GM23248 (cell line): ENCODE measurements around the gene RNF152. TPM values are rescaled to one million over a fixed set of nuclear protein-coding genes. Genes with fewer than 3 reads are reported as not detected.

ENCODE experiments used
- DNase-seq: peaks from one replicate; pipeline ENCODE4 v3.0.0-alpha.2; 2015
- H2AFZ ChIP-seq: fragments of 200-600 bp; sonication (generic); 2 replicates; pipeline ENCODE4 v1.6.1; 2016; ENCODE audit warnings: antibody characterized with exemption
- H3F3A ChIP-seq: fragments of 200-600 bp; sonication (generic); 2 replicates; pipeline ENCODE4 v1.6.1; 2016; ENCODE audit warnings: mild to moderate bottlenecking, antibody characterized with exemption, mixed run types; ENCODE audit not compliant: insufficient read depth
- H3K27ac ChIP-seq: fragments of 200-600 bp; sonication (generic); 2 replicates; pipeline ENCODE4 v1.5.1; 2016; ENCODE audit warnings: mild to moderate bottlenecking
- H3K27me3 ChIP-seq: fragments of 200-600 bp; sonication (generic); replicated peaks from 2 replicates; pipeline ENCODE4 v1.6.1; 2016; ENCODE audit warnings: mild to moderate bottlenecking; ENCODE audit not compliant: insufficient read depth
- H3K36me3 ChIP-seq: fragments of 200-600 bp; sonication (generic); 2 replicates; pipeline ENCODE4 v1.6.1; 2016; ENCODE audit warnings: low read depth, mild to moderate bottlenecking
- H3K4me1 ChIP-seq: fragments of 200-600 bp; sonication (generic); 2 replicates; pipeline ENCODE4 v1.6.1; 2016; ENCODE audit warnings: mild to moderate bottlenecking; ENCODE audit not compliant: insufficient read depth
- H3K4me2 ChIP-seq: fragments of 200-600 bp; sonication (generic); one replicate; pipeline ENCODE4 v1.6.1; 2016; ENCODE audit warnings: mild to moderate bottlenecking; ENCODE audit not compliant: unreplicated experiment
- H3K4me3 ChIP-seq: fragments of 200-600 bp; sonication (generic); 2 replicates; pipeline ENCODE4 v1.5.1; 2016; ENCODE audit warnings: mild to moderate bottlenecking
- H3K79me2 ChIP-seq: fragments of 200-600 bp; sonication (generic); 2 replicates; pipeline ENCODE4 v1.6.1; 2016; ENCODE audit warnings: mild to moderate bottlenecking; ENCODE audit not compliant: insufficient read depth
- H3K9ac ChIP-seq: fragments of 200-600 bp; sonication (generic); 2 replicates; pipeline ENCODE4 v1.6.1; 2016; ENCODE audit warnings: mild to moderate bottlenecking
- H3K9me2 ChIP-seq: fragments of 200-600 bp; sonication (generic); 2 replicates; pipeline ENCODE4 v1.6.1; 2016; ENCODE audit warnings: mixed run types, mild to moderate bottlenecking, moderate library complexity; ENCODE audit not compliant: insufficient read depth
- H3K9me3 ChIP-seq: fragments of 200-600 bp; sonication (generic); one replicate; pipeline ENCODE4 v1.6.1; 2017; ENCODE audit warnings: low read depth
- H4K20me1 ChIP-seq: fragments of 200-600 bp; sonication (generic); 2 replicates; pipeline ENCODE4 v1.6.0; 2016; ENCODE audit not compliant: insufficient read depth
- EZH2 ChIP-seq: fragments of 200-600 bp; sonication (generic); IDR thresholded peaks from 2 replicates; pipeline ENCODE4 v1.6.1; 2018; ENCODE audit warnings: antibody characterized with exemption, mild to moderate bottlenecking; ENCODE audit not compliant: insufficient read depth, poor library complexity, severe bottlenecking
- EZH2phosphoT487 ChIP-seq: fragments of 200-600 bp; sonication (generic); IDR thresholded peaks from 2 replicates; pipeline ENCODE4 v1.6.1; 2018; ENCODE audit warnings: antibody characterized with exemption, moderate library complexity, mild to moderate bottlenecking, low read depth; ENCODE audit not compliant: insufficient read depth
- WGBS, 2 experiments: methylation state at CpG; one replicate each; pipeline ENCODE4 v1.1.6; 2015 to 2017; ENCODE audit warnings: low lambda C conversion rate in 2 of 2, low coverage in 1 of 2; ENCODE audit errors: missing lambda C conversion rate in 2 of 2; 5-methylcytosine and 5-hydroxymethylcytosine counted together
- in situ Hi-C: fragments of 300-500 bp; cut with MboI; formaldehyde crosslinking; loops from 2 replicates; pipeline ENCODE4 v1.15.0; 2020
- polyA plus RNA-seq: library from polyadenylated mRNA; unstranded; fragments of >200 nt; fragmentation: Nextera tagmentation; extraction: Ambion mirVana; gene quantifications from 2 replicates; pipeline ENCODE4 v1.2.1, GENCODE V29; 2016
- total RNA-seq: library from RNA; depleted of rRNA; stranded (reverse); fragments of >200 nt; shearing (Covaris generic); gene quantifications from 2 replicates; pipeline ENCODE4 v1.2.3, GENCODE V29; 2014

The RNF152 gene
- total and polyA plus RNA-seq, 2 experiments from 2014 or later = 1.9 to 11.3 TPM

DNA sequence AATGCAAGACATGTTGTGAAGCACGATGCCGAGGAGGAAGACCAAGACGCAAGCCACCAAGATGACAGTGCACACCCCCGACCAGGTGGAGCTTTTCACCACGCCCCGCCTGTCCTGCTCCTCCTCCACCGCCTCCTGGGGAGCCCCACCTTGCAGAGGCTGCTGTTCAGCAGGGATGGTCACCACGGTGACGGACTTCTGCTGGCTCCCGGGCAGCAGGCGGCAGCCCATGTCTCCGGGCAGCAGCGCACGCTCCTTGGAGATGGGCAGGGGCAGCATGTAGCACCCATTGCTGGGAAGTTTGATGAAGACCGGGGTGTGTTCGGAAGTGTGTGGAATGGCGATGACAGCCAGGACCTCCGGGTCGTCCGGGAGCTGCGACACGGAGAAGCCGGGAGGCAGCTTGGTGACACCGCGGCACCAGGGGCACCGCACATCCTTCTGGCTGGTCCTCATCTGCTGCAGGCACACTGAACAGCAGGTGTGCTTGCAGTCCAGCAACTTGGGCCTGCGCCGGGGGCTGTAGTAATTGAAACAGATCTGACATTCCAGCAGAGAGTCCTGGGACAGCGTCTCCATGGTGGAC is 76.8 kb downstream of the RNF152 start:
- Histone ChIP-seq H3K9me3 (no peaks in the 10 kb centered on the region), H3F3A (no peaks in the 10 kb centered on the region), H3K4me3 (no peak overlapping the region), H4K20me1 (no peaks in the 10 kb centered on the region), H3K36me3 (peaks cover 11% of the 10 kb centered on the region; the same call in 1 of the 2 replicates), H3K27me3 (no peaks in the 10 kb centered on the region), H3K4me2 (no peak overlapping the region), H3K27ac (no peak overlapping the region), H3K4me1 (peaks cover 7% of the 10 kb centered on the region; the same call in 1 of the 2 replicates), H3K79me2 (no peaks in the 10 kb centered on the region), H2AFZ (no peak overlapping the region), H3K9me2 (peaks cover 3% of the 10 kb centered on the region; the same call in 1 of the 2 replicates), H3K9ac (no peak overlapping the region)
- DNase-seq = no peak
- in situ Hi-C loops = no loop called here
- TF ChIP-seq EZH2phosphoT487 (no peak), EZH2 (no peak)
- 98% methylated on average over 16 to 29 of the region's 29 CpGs for whole genome bisulfite sequencing, 2 experiments

DNA sequence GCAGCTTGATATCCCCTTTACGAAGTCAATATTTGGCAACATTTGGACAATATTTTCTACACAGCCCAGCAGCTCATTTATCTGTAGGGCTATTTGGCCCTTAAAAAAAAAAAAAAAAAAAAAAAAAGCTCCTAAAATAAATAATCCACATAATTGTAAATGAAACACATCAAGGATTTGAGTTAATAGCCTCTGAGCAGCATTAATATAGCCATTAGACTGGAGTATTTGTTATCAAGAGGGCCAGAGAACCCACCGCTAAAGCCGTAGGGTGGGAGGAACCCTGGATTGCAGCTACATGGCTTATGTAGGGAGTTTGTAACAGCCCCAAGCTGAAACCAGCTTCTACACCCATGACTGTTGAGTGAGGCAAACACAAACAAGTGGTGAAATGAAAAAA is 84.5 kb downstream of the RNF152 start:
- 95% methylated on average over 3 of the region's 3 CpGs for WGBS, 2 experiments
- no peaks in the 10 kb centered on the region for H3K36me3 ChIP-seq
- TF ChIP-seq EZH2 (no peak), EZH2phosphoT487 (no peak)
- H3K4me1 ChIP-seq = no peaks in the 10 kb centered on the region
- H3K9me3 ChIP-seq = no peaks in the 10 kb centered on the region
- H3K27ac ChIP-seq = no peak overlapping the region
- no peaks in the 10 kb centered on the region for H3K27me3 ChIP-seq
- H2AFZ ChIP-seq = no peak overlapping the region
- no peak for DNase-seq
- no peaks in the 10 kb centered on the region for H3K9me2 ChIP-seq
- no peaks in the 10 kb centered on the region for H4K20me1 ChIP-seq
- in situ Hi-C loops = no loop called here
- no peak overlapping the region for H3K9ac ChIP-seq
- H3K79me2 ChIP-seq = no peaks in the 10 kb centered on the region
- H3K4me3 ChIP-seq = no peak overlapping the region
- H3F3A ChIP-seq = no peaks in the 10 kb centered on the region
- H3K4me2 ChIP-seq = no peak overlapping the region

DNA sequence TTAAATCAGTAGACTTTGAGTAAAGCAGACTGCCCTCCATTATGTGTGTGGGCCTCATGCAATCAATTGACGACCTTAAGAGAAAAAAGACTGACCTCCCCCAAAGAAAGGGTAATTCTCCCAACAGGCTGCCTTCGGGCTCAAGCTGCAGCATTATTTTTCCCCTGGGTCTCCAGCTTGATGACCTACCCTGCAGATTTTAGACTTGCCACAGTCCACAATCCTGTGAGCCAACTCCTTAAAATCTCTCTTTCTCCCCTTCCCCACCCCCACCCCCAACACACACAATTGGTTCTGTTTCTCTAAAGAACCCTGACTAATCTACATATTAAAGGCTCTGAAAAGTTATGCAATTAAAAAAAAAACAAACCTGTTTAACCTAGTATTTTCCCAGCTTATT is 89.4 kb downstream of the RNF152 start:
- Histone ChIP-seq H3K9me2 (no peaks in the 10 kb centered on the region), H3K27ac (no peak overlapping the region), H3K4me3 (no peak overlapping the region), H3F3A (no peaks in the 10 kb centered on the region), H3K4me2 (no peak overlapping the region), H3K36me3 (no peaks in the 10 kb centered on the region), H3K27me3 (no peaks in the 10 kb centered on the region), H2AFZ (no peak overlapping the region), H3K9ac (no peak overlapping the region), H4K20me1 (no peaks in the 10 kb centered on the region), H3K4me1 (no peaks in the 10 kb centered on the region), H3K79me2 (no peaks in the 10 kb centered on the region), H3K9me3 (no peaks in the 10 kb centered on the region)
- in situ Hi-C loops = no loop called here
- 81 to 93% methylated on average over 1 to 2 of the region's 2 CpGs for WGBS, 2 experiments
- DNase-seq = no peak
- no peak for TF ChIP-seq EZH2phosphoT487
- TF ChIP-seq EZH2 = no peak

- Histone ChIP-seq H3K9me3 (no peaks in the 10 kb centered on the region), H3F3A (no peaks in the 10 kb centered on the region), H4K20me1 (no peaks in the 10 kb centered on the region), H2AFZ (no peak overlapping the region), H3K36me3 (no peaks in the 10 kb centered on the region), H3K9ac (no peak overlapping the region), H3K4me1 (no peaks in the 10 kb centered on the region), H3K79me2 (no peaks in the 10 kb centered on the region), H3K4me3 (no peak overlapping the region), H3K27me3 (no peaks in the 10 kb centered on the region), H3K9me2 (no peaks in the 10 kb centered on the region), H3K27ac (no peak overlapping the region), H3K4me2 (no peak overlapping the region)
- in situ Hi-C loops = no loop called here
- 91% methylated on average over 6 of the region's 6 CpGs for WGBS, 2 experiments
- no peak for DNase-seq
- no peak for TF ChIP-seq EZH2
- TF ChIP-seq EZH2phosphoT487 = no peak
Measured at GRCh38 chr18:61797696-61798590, 94.9 kb downstream of the RNF152 start.
